Stimulated activated naive CD8-positive, alpha-beta T cell treated with anti-CD3 and anti-CD28 coated beads, Interleukin-15, amount 100 ng/mL, for 72 hours (primary cell): ENCODE measurements around the gene SERPINB10.
A peak's percentile ranks its signal among the peaks of the same experiment; 100 is the strongest.

Experiments used
- ATAC-seq: fragments of 150-1000 bp; cut with Tn5 transposase; 2 replicates; pipeline ENCODE4 v1.10.0; 2021; ENCODE audit warnings: mild to moderate bottlenecking, moderate library complexity
- DNase-seq, 2 donors: peaks; one replicate each; pipeline ENCODE4 v3.0.0; 2021 to 2022
- H3K27ac Mint-ChIP-seq, 2 donors: one replicate each; pipeline ENCODE4 v1.8.0; 2022; ENCODE audit warnings: mild to moderate bottlenecking in 2 of 2, mixed read lengths in 2 of 2, moderate library complexity in 2 of 2
- H3K27me3 Mint-ChIP-seq: one replicate; pipeline ENCODE4 v1.8.0; 2022; ENCODE audit warnings: mixed read lengths
- H3K4me1 Mint-ChIP-seq: one replicate; pipeline ENCODE4 v1.8.0; 2022; ENCODE audit warnings: mild to moderate bottlenecking, mixed read lengths
- H3K4me3 Mint-ChIP-seq, 2 donors: one replicate each; pipeline ENCODE4 v1.8.0; 2022; ENCODE audit warnings: mild to moderate bottlenecking in 2 of 2, mixed read lengths in 2 of 2, moderate library complexity in 1 of 2
- H3K9me3 Mint-ChIP-seq, 2 donors: one replicate each; pipeline ENCODE4 v1.8.0; 2022; ENCODE audit warnings: mixed read lengths in 2 of 2

Gene SERPINB10

DNA sequence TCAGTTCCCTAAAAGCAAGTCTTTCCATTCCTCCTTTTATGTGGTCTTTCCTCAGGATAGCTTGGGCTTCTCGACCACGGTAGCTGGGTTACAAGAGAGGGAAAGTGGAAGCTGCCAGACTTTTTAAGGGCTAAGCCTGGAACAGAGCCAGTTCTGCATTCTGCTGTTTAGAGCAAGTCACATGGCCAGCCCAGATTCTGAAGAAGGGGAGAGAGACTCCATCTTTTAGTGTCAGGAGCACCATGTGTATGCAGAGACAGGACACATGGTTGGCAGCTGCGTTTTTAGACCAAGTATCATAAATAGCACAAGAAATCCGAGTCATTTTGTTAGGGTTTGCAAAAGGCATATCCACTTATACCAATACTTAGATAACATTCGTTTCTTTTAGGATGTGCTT is 46.1 kb downstream of the SERPINB10 start:
- Mint-ChIP-seq H3K27ac (no peak overlapping the region), H3K4me3 (no peak overlapping the region), H3K9me3 (peaks cover 6 to 7% of the 10 kb centered on the region in 2 donors), H3K4me1 (peaks cover 27% of the 10 kb centered on the region), H3K27me3 (peaks cover 36% of the 10 kb centered on the region)
- no peak for ATAC-seq
- DNase-seq: no peak

- Mint-ChIP-seq H3K27me3 (peaks cover 44% of the 10 kb centered on the region), H3K4me3 (no peak overlapping the region), H3K4me1 (peaks cover under 1% of the 10 kb centered on the region), H3K27ac (no peak overlapping the region), H3K9me3 (peaks cover 0 to under 1% of the 10 kb centered on the region in 2 donors)
- DNase-seq (no peak), ATAC-seq (peak; percentile 73)
Observed at GRCh38 chr18:63956755-63957154, 49.0 kb downstream of the SERPINB10 start.

- Mint-ChIP-seq H3K9me3 (no peaks in the 10 kb centered on the region), H3K27ac (peak overlapping the region in 1 of 2 donors; percentile 9), H3K4me3 (no peak overlapping the region), H3K4me1 (no peaks in the 10 kb centered on the region), H3K27me3 (peaks cover 46% of the 10 kb centered on the region)
- ATAC-seq (no peak), DNase-seq (no peak)
Observed at GRCh38 chr18:63960891-63961290, 53.1 kb downstream of the SERPINB10 start.

GRCh38 chr18:63961435-63961980 is 53.8 kb downstream of the SERPINB10 start:
- no peaks in the 10 kb centered on the region for H3K4me1 Mint-ChIP-seq
- ATAC-seq: no peak
- peak overlapping the region in 1 of 2 donors; percentile 8 for H3K27ac Mint-ChIP-seq
- H3K27me3 Mint-ChIP-seq: peaks cover 40% of the 10 kb centered on the region
- no peaks in the 10 kb centered on the region for H3K9me3 Mint-ChIP-seq
- H3K4me3 Mint-ChIP-seq: no peak overlapping the region
- no peak for DNase-seq

- ATAC-seq (peak; percentile 61), DNase-seq (no peak)
- Mint-ChIP-seq H3K27ac (no peak overlapping the region), H3K27me3 (peaks cover 34% of the 10 kb centered on the region), H3K9me3 (no peaks in the 10 kb centered on the region), H3K4me1 (no peaks in the 10 kb centered on the region), H3K4me3 (no peak overlapping the region)
Observed at GRCh38 chr18:63962137-63962536, 54.4 kb downstream of the SERPINB10 start.

- Mint-ChIP-seq H3K27ac (no peak overlapping the region), H3K4me1 (no peaks in the 10 kb centered on the region), H3K27me3 (peaks cover 26% of the 10 kb centered on the region), H3K9me3 (no peaks in the 10 kb centered on the region), H3K4me3 (no peak overlapping the region)
- ATAC-seq: peak; percentile 71
- DNase-seq: peak in 1 of 2 donors; percentile 27
Observed at GRCh38 chr18:63963615-63964256, 56.0 kb downstream of the SERPINB10 start.

DNA sequence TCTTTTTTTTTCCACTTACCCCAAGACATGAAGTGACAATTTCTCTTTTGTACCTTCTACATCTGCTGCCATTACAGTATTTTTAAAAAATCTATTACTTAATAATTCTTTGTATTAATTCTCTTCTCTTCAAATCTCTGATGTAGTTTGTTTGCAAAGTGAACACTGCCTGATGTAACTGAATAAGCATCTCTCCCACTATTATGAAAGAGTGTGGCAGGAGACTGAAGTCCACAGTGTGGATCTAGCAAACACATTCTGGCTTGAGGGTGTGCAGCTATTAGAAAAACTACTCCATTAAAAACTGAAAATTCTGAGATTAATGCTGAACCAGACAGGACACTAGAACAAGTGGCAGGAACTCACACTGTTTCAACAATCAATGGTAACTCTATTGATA is 57.1 kb downstream of the SERPINB10 start:
- Mint-ChIP-seq H3K4me3 (no peak overlapping the region), H3K27me3 (peaks cover 26% of the 10 kb centered on the region), H3K27ac (no peak overlapping the region), H3K9me3 (no peaks in the 10 kb centered on the region), H3K4me1 (peaks cover 12% of the 10 kb centered on the region)
- DNase-seq (no peak), ATAC-seq (no peak)

GRCh38 chr18:63965716-63966330 is 58.1 kb downstream of the SERPINB10 start:
- Mint-ChIP-seq H3K9me3 (no peaks in the 10 kb centered on the region), H3K27me3 (peaks cover 20% of the 10 kb centered on the region), H3K27ac (no peak overlapping the region), H3K4me3 (no peak overlapping the region), H3K4me1 (peaks cover 14% of the 10 kb centered on the region)
- DNase-seq (no peak), ATAC-seq (no peak)

DNA sequence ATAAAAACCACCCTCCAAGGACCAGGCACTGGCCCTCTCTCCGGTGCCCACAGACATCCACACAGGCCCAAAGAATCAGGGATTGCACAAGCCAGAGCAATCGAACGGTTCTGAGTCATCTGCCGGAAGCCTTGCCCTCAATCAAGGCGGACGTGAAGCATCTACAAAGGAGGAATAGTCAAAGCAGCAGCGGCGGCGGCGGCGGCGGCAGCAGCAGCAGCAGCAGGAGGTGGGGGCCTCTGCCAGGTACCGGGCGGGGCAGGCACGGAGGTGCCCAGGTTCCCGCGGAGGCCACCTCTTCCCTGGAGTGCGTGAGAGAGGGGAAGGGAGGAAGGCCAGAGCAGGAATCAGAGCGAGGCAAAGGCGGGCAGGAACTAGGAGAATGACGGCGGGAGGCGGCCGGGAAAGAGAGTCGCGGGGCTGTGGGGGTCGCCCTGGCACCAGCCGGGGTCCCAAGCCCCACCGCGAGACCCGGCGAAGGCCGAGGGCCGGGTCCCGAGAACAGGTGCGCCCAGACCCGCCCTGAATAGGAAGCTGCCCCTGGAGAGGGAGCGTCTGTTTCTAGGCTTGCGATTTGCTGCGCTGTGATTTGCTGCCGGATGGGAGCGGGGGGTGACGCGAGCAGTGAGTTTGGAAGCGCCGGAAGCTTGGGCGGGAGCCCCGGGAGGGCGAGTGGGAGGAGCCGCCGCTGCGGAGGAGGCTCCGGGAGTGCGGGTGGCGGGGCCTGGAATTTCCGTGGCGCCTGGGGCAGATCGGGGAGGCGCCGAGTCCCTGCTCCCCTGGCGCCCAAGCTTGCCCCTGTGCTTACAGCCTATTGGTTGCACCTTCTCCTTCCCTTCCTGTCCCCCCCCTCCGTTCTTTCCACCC is 62.4 kb downstream of the SERPINB10 start, which contains the start of gene SERPINB8:
Gene SERPINB8 (plus strand): TSS at position 140 of the 867 bp plus-strand sequence. CDS start 8,228 bp downstream, outside the sequence.
- ATAC-seq (peak; percentile 93), DNase-seq (peak; percentile 77 to 89)
- Mint-ChIP-seq H3K9me3 (no peaks in the 10 kb centered on the region), H3K4me1 (peaks cover 35% of the 10 kb centered on the region), H3K27me3 (no peaks in the 10 kb centered on the region), H3K27ac (peak within 1 kb of the TSS; percentile 99), H3K4me3 (peak within 1 kb of the TSS; percentile 98 to 99)

GRCh38 chr18:63970809-63971205 is 63.0 kb downstream of the SERPINB10 start:
- H3K4me3 Mint-ChIP-seq: peak overlapping the region; percentile 98 to 99
- H3K9me3 Mint-ChIP-seq: no peaks in the 10 kb centered on the region
- no peak for DNase-seq
- ATAC-seq: peak; percentile 2
- peaks cover 37% of the 10 kb centered on the region for H3K4me1 Mint-ChIP-seq
- H3K27me3 Mint-ChIP-seq: no peaks in the 10 kb centered on the region
- peak overlapping the region; percentile 79 to 99 for H3K27ac Mint-ChIP-seq

GRCh38 chr18:63971320-63972001 is 63.7 kb downstream of the SERPINB10 start:
- ATAC-seq (no peak), DNase-seq (no peak)
- H3K27ac Mint-ChIP-seq: peak overlapping the region; percentile 79 to 99
- peak overlapping the region; percentile 98 to 99 for H3K4me3 Mint-ChIP-seq
- peaks cover 37% of the 10 kb centered on the region for H3K4me1 Mint-ChIP-seq
- no peaks in the 10 kb centered on the region for H3K27me3 Mint-ChIP-seq
- no peaks in the 10 kb centered on the region for H3K9me3 Mint-ChIP-seq

- H3K9me3 Mint-ChIP-seq: no peaks in the 10 kb centered on the region
- ATAC-seq: no peak
- H3K4me3 Mint-ChIP-seq: peak overlapping the region; percentile 98 to 99
- no peak overlapping the region for H3K27ac Mint-ChIP-seq
- no peaks in the 10 kb centered on the region for H3K27me3 Mint-ChIP-seq
- no peak for DNase-seq
- H3K4me1 Mint-ChIP-seq: peaks cover 37% of the 10 kb centered on the region
Observed at GRCh38 chr18:63972002-63972376, 64.2 kb downstream of the SERPINB10 start.

DNA sequence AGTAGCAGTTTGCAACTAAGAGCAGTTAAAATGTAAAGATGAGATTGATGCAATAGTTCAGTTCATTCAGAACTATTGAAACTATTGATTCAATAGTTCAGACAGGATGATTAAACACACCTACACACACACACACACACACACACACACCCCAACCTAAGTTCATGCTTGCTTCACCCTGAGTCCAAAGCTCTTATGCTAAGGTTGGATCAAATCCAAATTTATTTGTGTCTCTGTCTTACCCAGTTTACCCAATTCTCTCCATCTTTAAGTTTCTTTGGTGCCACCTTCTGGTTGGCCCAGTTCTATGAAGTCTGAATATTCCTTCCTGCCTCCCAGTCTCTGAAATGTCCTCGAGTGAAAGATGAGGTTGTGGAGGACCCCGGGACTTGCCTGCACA is 67.2 kb downstream of the SERPINB10 start:
- no peak overlapping the region for H3K4me3 Mint-ChIP-seq
- DNase-seq (no peak), ATAC-seq (no peak)
- no peaks in the 10 kb centered on the region for H3K27me3 Mint-ChIP-seq
- no peak overlapping the region for H3K27ac Mint-ChIP-seq
- H3K4me1 Mint-ChIP-seq: peaks cover 32% of the 10 kb centered on the region
- no peaks in the 10 kb centered on the region for H3K9me3 Mint-ChIP-seq

DNA sequence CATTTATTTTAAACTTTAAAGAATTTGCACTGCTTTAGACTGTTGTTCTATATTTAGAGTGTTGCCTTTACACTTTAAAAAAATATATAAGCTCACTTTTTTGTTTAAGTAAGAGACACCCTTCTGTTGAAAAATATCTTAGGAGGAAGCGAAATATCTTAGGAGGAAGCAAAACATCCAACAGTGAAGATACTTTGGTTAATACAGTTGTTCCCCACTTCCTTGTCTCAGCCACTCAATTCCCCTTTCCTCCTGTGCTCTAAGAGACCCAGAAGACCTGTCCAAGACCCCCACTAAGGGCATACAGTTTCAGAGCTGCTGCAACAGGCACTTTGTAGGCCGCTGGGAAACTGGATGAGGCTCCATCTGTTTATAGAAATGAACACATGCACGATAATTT is 67.9 kb downstream of the SERPINB10 start:
- H3K9me3 Mint-ChIP-seq: no peaks in the 10 kb centered on the region
- no peak overlapping the region for H3K27ac Mint-ChIP-seq
- H3K27me3 Mint-ChIP-seq: no peaks in the 10 kb centered on the region
- no peak for DNase-seq
- H3K4me3 Mint-ChIP-seq: no peak overlapping the region
- ATAC-seq: no peak
- H3K4me1 Mint-ChIP-seq: peaks cover 32% of the 10 kb centered on the region

- Mint-ChIP-seq H3K27ac (no peak overlapping the region), H3K4me1 (peaks cover 19% of the 10 kb centered on the region), H3K9me3 (no peaks in the 10 kb centered on the region), H3K4me3 (no peak overlapping the region), H3K27me3 (no peaks in the 10 kb centered on the region)
- no peak for DNase-seq
- ATAC-seq: peak; percentile 73
Observed at GRCh38 chr18:63977040-63977439, 69.3 kb downstream of the SERPINB10 start.
